NB4 (cell line): ENCODE results near the gene MAPKAPK2.

Experiments
- POLR2A ChIP-seq: IDR thresholded peaks from 2 replicates; pipeline ENCODE4 v1.6.1; 2011; ENCODE audit warnings: mild to moderate bottlenecking; ENCODE audit not compliant: insufficient read length; ENCODE audit errors: extremely low read depth
- TF ChIP-seq, protein P1 (sequence below): IDR thresholded peaks from one replicate; pipeline ENCODE4 v1.5.1; 2012; ENCODE audit warnings: low read depth, low read length

GRCh38 chr1:206768472-206769303 lies 84.0 kb downstream of the MAPKAPK2 start:
- no peak for TF ChIP-seq POLR2A
- TF ChIP-seq, protein P1, sequence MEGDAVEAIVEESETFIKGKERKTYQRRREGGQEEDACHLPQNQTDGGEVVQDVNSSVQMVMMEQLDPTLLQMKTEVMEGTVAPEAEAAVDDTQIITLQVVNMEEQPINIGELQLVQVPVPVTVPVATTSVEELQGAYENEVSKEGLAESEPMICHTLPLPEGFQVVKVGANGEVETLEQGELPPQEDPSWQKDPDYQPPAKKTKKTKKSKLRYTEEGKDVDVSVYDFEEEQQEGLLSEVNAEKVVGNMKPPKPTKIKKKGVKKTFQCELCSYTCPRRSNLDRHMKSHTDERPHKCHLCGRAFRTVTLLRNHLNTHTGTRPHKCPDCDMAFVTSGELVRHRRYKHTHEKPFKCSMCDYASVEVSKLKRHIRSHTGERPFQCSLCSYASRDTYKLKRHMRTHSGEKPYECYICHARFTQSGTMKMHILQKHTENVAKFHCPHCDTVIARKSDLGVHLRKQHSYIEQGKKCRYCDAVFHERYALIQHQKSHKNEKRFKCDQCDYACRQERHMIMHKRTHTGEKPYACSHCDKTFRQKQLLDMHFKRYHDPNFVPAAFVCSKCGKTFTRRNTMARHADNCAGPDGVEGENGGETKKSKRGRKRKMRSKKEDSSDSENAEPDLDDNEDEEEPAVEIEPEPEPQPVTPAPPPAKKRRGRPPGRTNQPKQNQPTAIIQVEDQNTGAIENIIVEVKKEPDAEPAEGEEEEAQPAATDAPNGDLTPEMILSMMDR: no peak
